Ishikawa (cell line): ENCODE data around the gene PRR20C.

Experiments
- CEBPB ChIP-seq: IDR thresholded peaks from 2 replicates; pipeline ENCODE4 v1.6.1; 2012
- CREB1 ChIP-seq: IDR thresholded peaks from 2 replicates; pipeline ENCODE4 v1.6.1; 2012; ENCODE audit warnings: low read depth
- EGR1 ChIP-seq: IDR thresholded peaks from 2 replicates; pipeline ENCODE4 v1.6.1; 2012
- EP300 ChIP-seq: IDR thresholded peaks from 2 replicates; pipeline ENCODE4 v1.6.1; 2012; ENCODE audit warnings: borderline replicate concordance
- FOXM1 ChIP-seq: IDR thresholded peaks from 2 replicates; pipeline ENCODE4 v1.6.1; 2012; ENCODE audit warnings: low read depth, borderline replicate concordance
- RAD21 ChIP-seq: IDR thresholded peaks from 2 replicates; pipeline ENCODE4 v1.6.1; 2012; ENCODE audit warnings: low read depth
- TAF1 ChIP-seq: IDR thresholded peaks from 2 replicates; pipeline ENCODE4 v1.6.1; 2012; ENCODE audit warnings: low read depth, mild to moderate bottlenecking
- TCF12 ChIP-seq: IDR thresholded peaks from 2 replicates; pipeline ENCODE4 v1.6.1; 2012; ENCODE audit warnings: low read depth
- TEAD4 ChIP-seq: IDR thresholded peaks from 2 replicates; pipeline ENCODE4 v1.6.1; 2012
- YY1 ChIP-seq: IDR thresholded peaks from 2 replicates; pipeline ENCODE4 v1.6.1; 2012; ENCODE audit warnings: low read depth
- TF ChIP-seq, protein P1 (sequence below): IDR thresholded peaks from 2 replicates; pipeline ENCODE4 v1.6.1; 2012
- TF ChIP-seq, protein P2 (sequence below): IDR thresholded peaks from 2 replicates; pipeline ENCODE4 v1.6.1; 2012; ENCODE audit warnings: low read depth, mild to moderate bottlenecking
- TF ChIP-seq, protein P3 (sequence below): IDR thresholded peaks from 2 replicates; pipeline ENCODE4 v1.6.1; 2012

DNA sequence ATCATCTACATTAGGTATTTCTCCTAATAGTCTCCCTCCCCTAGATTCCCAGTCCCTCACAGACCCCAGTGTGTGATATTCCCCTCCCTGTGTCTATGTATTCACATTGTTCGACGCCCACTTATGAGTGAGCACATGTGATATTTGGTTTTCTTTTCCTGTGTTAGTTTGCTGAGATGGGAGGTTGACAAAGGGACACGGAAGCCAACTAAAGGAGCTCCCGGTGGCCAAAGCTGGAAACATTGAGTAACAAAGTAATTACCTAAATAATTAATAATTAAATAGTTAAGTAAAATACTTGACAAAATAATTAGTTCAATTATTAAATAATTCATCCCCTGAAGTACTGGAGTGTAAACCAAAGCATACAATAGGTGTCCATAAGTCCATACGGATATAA is 14.9 kb upstream of the PRR20C start:
- no peak for TF ChIP-seq TAF1
- TF ChIP-seq, protein P1, sequence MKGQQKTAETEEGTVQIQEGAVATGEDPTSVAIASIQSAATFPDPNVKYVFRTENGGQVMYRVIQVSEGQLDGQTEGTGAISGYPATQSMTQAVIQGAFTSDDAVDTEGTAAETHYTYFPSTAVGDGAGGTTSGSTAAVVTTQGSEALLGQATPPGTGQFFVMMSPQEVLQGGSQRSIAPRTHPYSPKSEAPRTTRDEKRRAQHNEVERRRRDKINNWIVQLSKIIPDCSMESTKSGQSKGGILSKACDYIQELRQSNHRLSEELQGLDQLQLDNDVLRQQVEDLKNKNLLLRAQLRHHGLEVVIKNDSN: no peak
- no peak for TF ChIP-seq EP300
- no peak for TF ChIP-seq FOXM1
- TF ChIP-seq YY1: no peak
- TF ChIP-seq, protein P2, sequence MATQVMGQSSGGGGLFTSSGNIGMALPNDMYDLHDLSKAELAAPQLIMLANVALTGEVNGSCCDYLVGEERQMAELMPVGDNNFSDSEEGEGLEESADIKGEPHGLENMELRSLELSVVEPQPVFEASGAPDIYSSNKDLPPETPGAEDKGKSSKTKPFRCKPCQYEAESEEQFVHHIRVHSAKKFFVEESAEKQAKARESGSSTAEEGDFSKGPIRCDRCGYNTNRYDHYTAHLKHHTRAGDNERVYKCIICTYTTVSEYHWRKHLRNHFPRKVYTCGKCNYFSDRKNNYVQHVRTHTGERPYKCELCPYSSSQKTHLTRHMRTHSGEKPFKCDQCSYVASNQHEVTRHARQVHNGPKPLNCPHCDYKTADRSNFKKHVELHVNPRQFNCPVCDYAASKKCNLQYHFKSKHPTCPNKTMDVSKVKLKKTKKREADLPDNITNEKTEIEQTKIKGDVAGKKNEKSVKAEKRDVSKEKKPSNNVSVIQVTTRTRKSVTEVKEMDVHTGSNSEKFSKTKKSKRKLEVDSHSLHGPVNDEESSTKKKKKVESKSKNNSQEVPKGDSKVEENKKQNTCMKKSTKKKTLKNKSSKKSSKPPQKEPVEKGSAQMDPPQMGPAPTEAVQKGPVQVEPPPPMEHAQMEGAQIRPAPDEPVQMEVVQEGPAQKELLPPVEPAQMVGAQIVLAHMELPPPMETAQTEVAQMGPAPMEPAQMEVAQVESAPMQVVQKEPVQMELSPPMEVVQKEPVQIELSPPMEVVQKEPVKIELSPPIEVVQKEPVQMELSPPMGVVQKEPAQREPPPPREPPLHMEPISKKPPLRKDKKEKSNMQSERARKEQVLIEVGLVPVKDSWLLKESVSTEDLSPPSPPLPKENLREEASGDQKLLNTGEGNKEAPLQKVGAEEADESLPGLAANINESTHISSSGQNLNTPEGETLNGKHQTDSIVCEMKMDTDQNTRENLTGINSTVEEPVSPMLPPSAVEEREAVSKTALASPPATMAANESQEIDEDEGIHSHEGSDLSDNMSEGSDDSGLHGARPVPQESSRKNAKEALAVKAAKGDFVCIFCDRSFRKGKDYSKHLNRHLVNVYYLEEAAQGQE: no peak
- TF ChIP-seq CEBPB: no peak
- TF ChIP-seq, protein P3, sequence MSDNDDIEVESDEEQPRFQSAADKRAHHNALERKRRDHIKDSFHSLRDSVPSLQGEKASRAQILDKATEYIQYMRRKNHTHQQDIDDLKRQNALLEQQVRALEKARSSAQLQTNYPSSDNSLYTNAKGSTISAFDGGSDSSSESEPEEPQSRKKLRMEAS: no peak
- no peak for TF ChIP-seq TEAD4
- TF ChIP-seq EGR1: no peak
- TF ChIP-seq TCF12: no peak
- no peak for TF ChIP-seq RAD21
- no peak for TF ChIP-seq CREB1
